Activated naive CD8-positive, alpha-beta T cell treated with anti-CD3 and anti-CD28 coated beads, Interleukin-2, amount 10 ng/mL, durations not matched to agents 7 days and 5 days (primary cell): ENCODE results near the gene CPSF6. TPM values are rescaled to one million over a fixed set of nuclear protein-coding genes. Genes with fewer than 3 reads are reported as not detected.
A peak's percentile ranks its signal among the peaks of the same experiment; 100 is the strongest.
"Not testable (repeated sequence)": the region's sequence is repeated elsewhere in the genome, so short reads cannot be mapped to it uniquely, and the experiment has no call there.

Source experiments
- ATAC-seq: fragments of 150-1000 bp; cut with Tn5 transposase; one replicate; pipeline ENCODE4 v1.10.0; 2021; ENCODE audit warnings: low read depth, moderate library complexity
- POLR2A ChIA-PET: fragments of 350-600 bp; sonication (Branson Sonifier 250); formaldehyde crosslinking; loops from one replicate; lab custom pipeline; 2021; ENCODE audit warnings: antibody characterized with exemption; lab: Charles Lee
- DNase-seq: peaks from one replicate; pipeline ENCODE4 v3.0.0; 2021
- H3K27ac Mint-ChIP-seq: one replicate; pipeline ENCODE4 v1.8.0; 2022; ENCODE audit warnings: mild to moderate bottlenecking, mixed read lengths
- H3K27me3 Mint-ChIP-seq: one replicate; pipeline ENCODE4 v1.8.0; 2022; ENCODE audit warnings: mild to moderate bottlenecking, moderate library complexity, mixed read lengths
- H3K36me3 Mint-ChIP-seq: one replicate; pipeline ENCODE4 v1.8.0; 2021; ENCODE audit warnings: mild to moderate bottlenecking, mixed read lengths
- H3K4me1 Mint-ChIP-seq: one replicate; pipeline ENCODE4 v1.8.0; 2021; ENCODE audit warnings: mixed read lengths
- H3K4me3 Mint-ChIP-seq: one replicate; pipeline ENCODE4 v1.8.0; 2022; ENCODE audit warnings: mild to moderate bottlenecking, moderate library complexity, mixed read lengths
- H3K9me3 Mint-ChIP-seq: one replicate; pipeline ENCODE4 v1.8.0; 2021; ENCODE audit warnings: mixed read lengths
- total RNA-seq, 2 experiments: library from RNA; stranded (reverse); gene quantifications; one replicate each; pipeline ENCODE4 v1.2.3, GENCODE V29; 2021

Gene CPSF6
- total RNA-seq, 2 experiments from 2014 or later: 104 to 107 TPM

GRCh38 chr12:69240631-69240995, 1.2 kb downstream of the CPSF6 start:
- peaks cover 42% of the 10 kb centered on the region for H3K4me1 Mint-ChIP-seq
- H3K9me3 Mint-ChIP-seq: no peaks in the 10 kb centered on the region
- no peak for ATAC-seq
- H3K27ac Mint-ChIP-seq: peak overlapping the region; percentile 99
- DNase-seq: no peak
- H3K27me3 Mint-ChIP-seq: no peaks in the 10 kb centered on the region
- H3K4me3 Mint-ChIP-seq: peak overlapping the region; percentile 97
- POLR2A ChIA-PET: interaction anchor here (1.5 to 2.7 kb wide), 2 partner anchors 12 to 433 kb away, joined by 3 to 14 read pairs; partner anchors contain the start of gene MDM2
- H3K36me3 Mint-ChIP-seq: peaks cover 4% of the 10 kb centered on the region

DNA sequence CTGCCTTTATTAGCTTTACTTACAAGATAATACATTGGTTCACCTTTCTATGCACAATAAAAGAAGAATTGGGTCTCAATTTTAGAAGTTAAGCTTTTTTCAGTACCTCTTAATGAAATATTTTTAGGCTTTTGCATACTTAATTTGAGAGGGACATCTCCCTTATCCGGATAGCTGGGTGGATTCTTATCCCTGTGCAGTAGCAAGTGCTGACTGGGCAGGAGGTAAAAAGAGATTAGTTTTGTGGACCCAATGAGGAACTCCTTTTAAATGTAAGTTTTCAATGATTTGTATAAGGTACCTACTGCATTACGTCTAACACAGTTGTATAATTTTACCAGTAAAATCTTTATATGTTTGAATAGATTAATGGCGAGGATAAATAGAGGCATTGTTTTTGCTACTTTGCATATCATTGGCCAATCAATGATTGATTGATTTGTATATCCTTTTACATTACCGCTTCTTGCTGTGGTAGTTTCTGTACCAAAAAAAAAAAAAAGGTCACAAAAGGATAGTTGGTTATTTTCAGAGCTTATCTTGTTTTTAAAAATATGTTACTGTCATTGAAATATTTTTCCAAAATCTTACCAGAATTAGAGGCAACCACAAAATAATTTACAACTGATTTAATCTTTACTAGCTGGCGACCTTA, 2.2 kb downstream of the CPSF6 start:
- ATAC-seq (no peak), DNase-seq (no peak)
- no peaks in the 10 kb centered on the region for H3K9me3 Mint-ChIP-seq
- H3K36me3 Mint-ChIP-seq: peaks cover 4% of the 10 kb centered on the region
- no peak overlapping the region for H3K27ac Mint-ChIP-seq
- POLR2A ChIA-PET: interaction anchor here (0.7 to 2.7 kb wide), 3 partner anchors 11 to 448 kb away, joined by 3 to 14 read pairs (median 3); partner anchors contain the start of gene MDM2
- no peaks in the 10 kb centered on the region for H3K27me3 Mint-ChIP-seq
- peaks cover 47% of the 10 kb centered on the region for H3K4me1 Mint-ChIP-seq
- H3K4me3 Mint-ChIP-seq: peak overlapping the region; percentile 67

- DNase-seq: no peak
- peaks cover 9% of the 10 kb centered on the region for H3K36me3 Mint-ChIP-seq
- H3K27ac Mint-ChIP-seq: peak overlapping the region; percentile 67
- H3K9me3 Mint-ChIP-seq: no peaks in the 10 kb centered on the region
- H3K27me3 Mint-ChIP-seq: no peaks in the 10 kb centered on the region
- peak; percentile 6 for ATAC-seq
- POLR2A ChIA-PET: interaction anchor here (0.8 to 1.2 kb wide), 3 partner anchors 81 to 87 kb away, joined by 3 read pairs; no protein-coding TSS in a partner anchor
- peak overlapping the region; percentile 67 for H3K4me3 Mint-ChIP-seq
- H3K4me1 Mint-ChIP-seq: peaks cover 60% of the 10 kb centered on the region
Observed at GRCh38 chr12:69243099-69244084, 4.0 kb downstream of the CPSF6 start.

GRCh38 chr12:69247268-69248018, 8.1 kb downstream of the CPSF6 start:
- POLR2A ChIA-PET: no interaction called here
- no peaks in the 10 kb centered on the region for H3K9me3 Mint-ChIP-seq
- H3K36me3 Mint-ChIP-seq: peaks cover 17% of the 10 kb centered on the region
- DNase-seq (no peak), ATAC-seq (no peak)
- H3K4me3 Mint-ChIP-seq: peak overlapping the region; percentile 25
- no peak overlapping the region for H3K27ac Mint-ChIP-seq
- H3K4me1 Mint-ChIP-seq: peaks cover 53% of the 10 kb centered on the region
- H3K27me3 Mint-ChIP-seq: no peaks in the 10 kb centered on the region

DNA sequence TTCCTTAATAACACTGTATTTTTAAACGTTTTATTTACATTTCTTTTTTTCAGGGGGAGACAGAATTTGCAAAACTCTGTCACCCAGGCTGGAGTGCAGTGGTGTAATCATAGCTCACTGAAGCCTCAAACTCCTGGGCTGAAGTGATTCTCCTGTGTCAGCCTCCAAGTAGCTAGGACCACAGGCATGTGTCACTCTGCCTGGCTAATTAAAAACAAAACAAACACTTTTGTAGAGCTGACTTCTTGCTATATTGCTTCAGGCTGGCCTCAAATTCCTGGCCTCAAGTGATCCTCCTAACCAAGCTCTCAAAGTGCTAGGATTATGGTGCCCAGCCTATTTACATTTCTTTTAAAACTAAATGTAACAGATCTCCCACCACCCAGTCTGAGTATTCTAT, 12.7 kb downstream of the CPSF6 start:
- POLR2A ChIA-PET: interaction anchor here (1.5 to 3.7 kb wide), 2 partner anchors 12 to 95 kb away, joined by 5 to 14 read pairs; partner anchors contain the start of gene CPSF6
- Mint-ChIP-seq H3K36me3 (peaks cover 22% of the 10 kb centered on the region), H3K27ac (peak overlapping the region; percentile 48), H3K4me1 (peaks cover 38% of the 10 kb centered on the region), H3K27me3 (no peaks in the 10 kb centered on the region), H3K9me3 (no peaks in the 10 kb centered on the region), H3K4me3 (no peak overlapping the region)
- no peak for DNase-seq
- ATAC-seq: no peak

DNA sequence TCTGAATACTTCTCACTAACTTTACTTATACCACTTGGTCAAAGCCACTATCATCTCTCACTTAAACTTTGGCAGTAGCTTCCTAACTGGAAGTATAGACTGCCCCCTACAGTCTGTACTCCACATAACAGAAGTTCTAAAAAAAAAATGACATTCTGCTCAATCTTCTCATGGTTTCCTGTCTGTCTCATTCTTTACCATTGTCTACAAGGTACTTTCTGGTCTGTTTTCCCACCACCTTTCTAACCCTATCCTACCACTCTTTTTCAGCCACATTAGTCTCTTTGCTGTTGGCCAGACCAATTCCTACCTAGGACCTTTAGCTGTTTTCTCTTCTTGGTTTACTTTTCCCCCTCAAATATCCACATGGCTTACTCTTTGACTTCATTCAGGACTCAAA, 14.7 kb downstream of the CPSF6 start:
- Mint-ChIP-seq H3K4me1 (peaks cover 27% of the 10 kb centered on the region), H3K27ac (peak overlapping the region; percentile 33), H3K9me3 (no peaks in the 10 kb centered on the region), H3K36me3 (peaks cover 21% of the 10 kb centered on the region), H3K4me3 (no peak overlapping the region), H3K27me3 (no peaks in the 10 kb centered on the region)
- no peak for DNase-seq
- peak; percentile 80 for ATAC-seq
- POLR2A ChIA-PET: interaction anchor here (0.6 to 3.7 kb wide), 2 partner anchors 14 to 98 kb away, joined by 4 to 14 read pairs; partner anchors contain the start of gene CPSF6

GRCh38 chr12:69254862-69255261, 15.5 kb downstream of the CPSF6 start:
- POLR2A ChIA-PET: interaction anchor here (3.7 kb wide), 1 partner anchor 15 kb away, joined by 14 read pairs; the partner anchor contains the start of gene CPSF6
- peaks cover 18% of the 10 kb centered on the region for H3K36me3 Mint-ChIP-seq

GRCh38 chr12:69258655-69259054, 19.3 kb downstream of the CPSF6 start:
- H3K27me3 Mint-ChIP-seq: no peaks in the 10 kb centered on the region
- POLR2A ChIA-PET: interaction anchor here (1.6 kb wide), 1 partner anchor 73 kb away, joined by 3 read pairs; no protein-coding TSS in a partner anchor
- no peaks in the 10 kb centered on the region for H3K9me3 Mint-ChIP-seq
- H3K27ac Mint-ChIP-seq: no peak overlapping the region
- no peak overlapping the region for H3K4me3 Mint-ChIP-seq
- ATAC-seq (no peak), DNase-seq (no peak)
- peaks cover 34% of the 10 kb centered on the region for H3K36me3 Mint-ChIP-seq
- peaks cover 12% of the 10 kb centered on the region for H3K4me1 Mint-ChIP-seq

More at GRCh38 chr12:69254862-69255261, 15.5 kb downstream of the CPSF6 start:
- Mint-ChIP-seq H3K9me3 (no peaks in the 10 kb centered on the region), H3K4me1 (peaks cover 21% of the 10 kb centered on the region), H3K27me3 (no peaks in the 10 kb centered on the region), H3K4me3 (no peak overlapping the region), H3K27ac (no peak overlapping the region)
- no peak for DNase-seq
- ATAC-seq: no peak

- no peak overlapping the region for H3K27ac Mint-ChIP-seq
- ATAC-seq: no peak
- peaks cover 35% of the 10 kb centered on the region for H3K36me3 Mint-ChIP-seq
- no peaks in the 10 kb centered on the region for H3K9me3 Mint-ChIP-seq
- H3K4me3 Mint-ChIP-seq: no peak overlapping the region
- no peaks in the 10 kb centered on the region for H3K27me3 Mint-ChIP-seq
- DNase-seq: no peak
- POLR2A ChIA-PET: no interaction called here
- peaks cover 4% of the 10 kb centered on the region for H3K4me1 Mint-ChIP-seq
Observed at GRCh38 chr12:69262264-69262974, 23.1 kb downstream of the CPSF6 start.

DNA sequence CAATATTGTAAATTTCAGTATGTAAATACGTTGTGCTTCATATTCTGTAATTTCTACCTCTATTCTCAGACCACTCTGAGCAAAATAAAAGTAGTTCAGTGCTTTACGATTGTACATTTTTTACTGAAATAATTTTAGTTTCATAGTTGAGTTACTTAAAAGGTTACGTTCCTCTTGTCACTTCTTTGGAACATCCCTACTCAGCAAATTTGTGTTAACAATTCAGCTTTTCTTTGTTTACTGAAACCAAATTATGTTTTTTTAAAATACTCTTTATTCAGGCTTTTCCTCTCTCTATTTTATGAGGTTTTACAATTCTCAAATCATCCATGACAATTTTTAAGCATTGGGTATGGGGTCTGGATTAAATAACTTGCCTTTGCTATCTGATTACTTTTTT, 25.8 kb downstream of the CPSF6 start:
- no peak for ATAC-seq
- Mint-ChIP-seq H3K4me1 (peaks cover 2% of the 10 kb centered on the region), H3K4me3 (no peak overlapping the region), H3K27ac (no peak overlapping the region), H3K9me3 (no peaks in the 10 kb centered on the region), H3K36me3 (peaks cover 26% of the 10 kb centered on the region), H3K27me3 (no peaks in the 10 kb centered on the region)
- DNase-seq: no peak
- POLR2A ChIA-PET: no interaction called here

GRCh38 chr12:69265633-69266032, 26.3 kb downstream of the CPSF6 start:
- ATAC-seq, H3K4me1 Mint-ChIP-seq, DNase-seq, H3K9me3 Mint-ChIP-seq, POLR2A ChIA-PET, H3K27me3 Mint-ChIP-seq, H3K27ac Mint-ChIP-seq, H3K4me3 Mint-ChIP-seq: not testable (repeated sequence)
- H3K36me3 Mint-ChIP-seq: peaks cover 24% of the 10 kb centered on the region

GRCh38 chr12:69266036-69266635, 26.8 kb downstream of the CPSF6 start:
- DNase-seq: no peak
- Mint-ChIP-seq H3K9me3 (no peaks in the 10 kb centered on the region), H3K27ac (no peak overlapping the region), H3K27me3 (no peaks in the 10 kb centered on the region), H3K4me1 (no peaks in the 10 kb centered on the region), H3K36me3 (peaks cover 20% of the 10 kb centered on the region), H3K4me3 (no peak overlapping the region)
- ATAC-seq: no peak
- POLR2A ChIA-PET: no interaction called here
